ENCODE measurements around the gene CABP7.
A peak's percentile ranks its signal among the peaks of the same experiment; 100 is the strongest.

The CABP7 gene

DNA sequence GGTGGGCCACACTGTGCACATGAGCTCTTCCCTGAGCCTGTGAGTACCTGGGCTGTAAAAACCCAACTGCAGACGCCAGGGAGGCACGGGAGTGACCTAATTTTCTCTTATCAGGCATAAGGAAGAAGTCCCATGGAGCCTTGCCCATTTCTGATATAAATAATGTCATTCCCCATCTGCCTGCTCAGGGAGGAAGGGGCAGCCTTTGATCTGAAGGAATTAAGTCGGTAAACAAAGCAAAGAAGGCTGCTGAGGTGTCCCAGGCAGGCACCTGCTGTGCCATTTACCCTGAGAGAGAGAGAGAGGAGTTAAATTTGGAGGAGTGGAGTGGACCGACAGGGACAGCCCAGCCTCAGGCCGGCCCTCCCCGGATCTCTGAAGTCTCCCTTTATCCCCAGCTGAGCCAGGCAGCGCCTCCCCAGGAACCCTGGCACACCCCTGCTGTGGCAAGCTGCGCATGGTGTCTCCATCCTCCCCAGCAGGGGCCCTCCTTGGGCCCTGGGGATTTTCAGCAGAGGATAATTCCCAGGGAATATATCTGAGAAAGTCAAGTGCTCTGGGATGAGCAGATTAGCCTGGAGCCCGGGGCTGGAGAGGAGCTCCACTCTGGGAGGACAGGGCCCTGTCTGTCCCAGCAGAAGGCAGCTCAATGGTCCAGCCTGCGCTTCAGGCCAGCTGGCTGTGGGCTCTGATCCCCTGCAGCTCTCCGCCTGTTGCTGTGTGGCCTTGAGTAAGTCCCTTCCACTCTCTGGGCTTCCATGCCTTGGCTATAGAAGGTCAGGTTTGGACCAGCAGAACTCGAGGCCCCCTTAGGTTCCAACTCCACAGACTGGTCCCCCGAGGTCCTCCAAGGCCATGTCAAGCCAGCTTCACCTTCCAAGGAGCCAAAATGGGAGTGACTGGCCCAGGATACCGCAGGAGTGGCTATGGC lies 17.5 kb upstream of the CABP7 start:
- peak in 8 of 51 donors; percentile 9 to 40 (median 16) for DNase-seq

DNA sequence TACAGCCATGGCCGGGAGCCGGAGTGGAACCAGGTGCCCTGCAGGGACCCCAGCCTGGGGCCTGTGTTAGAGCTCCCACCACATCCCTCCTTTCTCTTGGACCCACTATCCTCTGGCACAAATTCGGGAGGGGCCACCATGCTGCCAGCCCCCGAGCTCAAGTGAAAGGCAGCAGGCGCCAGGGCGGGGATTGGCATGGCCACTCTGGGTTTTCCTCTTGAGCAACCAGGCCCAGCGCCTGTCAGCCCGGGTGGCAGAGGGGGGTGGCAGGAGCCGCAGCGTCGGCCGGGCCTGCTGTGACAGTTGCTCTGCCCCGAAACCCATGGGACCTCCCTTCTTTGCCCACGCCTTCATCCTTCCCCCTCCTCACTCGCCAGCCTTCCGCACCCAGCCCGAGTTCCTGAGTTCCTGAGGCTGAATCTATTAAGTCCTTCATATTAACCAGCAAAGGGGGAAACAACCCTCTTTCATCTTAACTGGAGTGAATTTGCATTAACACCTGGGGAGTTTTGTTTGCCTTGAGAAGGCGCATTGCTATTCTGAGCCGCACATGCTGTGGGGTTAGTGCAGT lies 16.8 kb upstream of the CABP7 start:
- peak in 30 of 51 donors; percentile 11 to 68 (median 41) for DNase-seq

GRCh38 chr22:29703569-29704195 lies 16.1 kb upstream of the CABP7 start:
- DNase-seq: no peak

DNA sequence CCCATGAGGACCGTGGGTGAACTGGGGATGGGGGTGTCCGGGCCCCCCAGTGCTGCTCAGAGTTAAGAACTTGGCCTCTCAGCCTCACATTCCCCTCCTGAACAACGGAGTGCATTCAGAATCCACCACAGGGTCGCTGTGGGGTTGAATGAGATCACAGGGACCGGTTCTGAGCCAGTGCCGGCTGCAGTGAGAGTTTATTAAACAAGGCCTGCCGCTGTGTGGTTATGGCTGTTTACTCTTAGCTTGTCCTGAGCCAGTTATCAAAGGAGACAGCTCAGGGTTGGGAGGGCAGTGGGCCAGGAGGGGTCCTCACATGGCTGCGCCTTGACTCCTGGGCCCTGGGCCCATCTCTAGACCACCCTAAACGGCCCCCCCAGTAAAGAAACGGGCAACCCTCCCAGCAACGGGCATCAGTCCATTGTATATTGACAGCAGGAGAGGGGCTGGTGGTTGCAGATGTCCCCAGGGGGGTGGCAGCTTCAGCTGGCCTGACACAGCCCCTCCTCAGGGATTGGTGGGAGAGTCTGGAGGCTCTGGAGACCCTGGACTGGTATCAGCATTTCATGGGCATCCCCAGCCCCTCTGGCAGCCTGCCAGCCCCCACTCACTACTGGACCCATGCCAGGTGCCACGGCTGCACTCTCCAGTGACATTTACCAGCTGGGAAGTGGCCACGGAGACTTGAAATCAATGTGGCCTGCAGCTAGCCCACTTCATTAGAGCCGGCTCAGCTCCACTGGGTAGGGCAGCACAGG lies 15.1 kb upstream of the CABP7 start:
- peak in 47 of 51 donors; percentile 22 to 95 (median 72) for DNase-seq

GRCh38 chr22:29705651-29706050 lies 14.2 kb upstream of the CABP7 start:
- DNase-seq: no peak

- DNase-seq: no peak
Measured at GRCh38 chr22:29706486-29706885, 13.3 kb upstream of the CABP7 start.

- no peak for DNase-seq
Measured at GRCh38 chr22:29707010-29707409, 12.8 kb upstream of the CABP7 start.

DNA sequence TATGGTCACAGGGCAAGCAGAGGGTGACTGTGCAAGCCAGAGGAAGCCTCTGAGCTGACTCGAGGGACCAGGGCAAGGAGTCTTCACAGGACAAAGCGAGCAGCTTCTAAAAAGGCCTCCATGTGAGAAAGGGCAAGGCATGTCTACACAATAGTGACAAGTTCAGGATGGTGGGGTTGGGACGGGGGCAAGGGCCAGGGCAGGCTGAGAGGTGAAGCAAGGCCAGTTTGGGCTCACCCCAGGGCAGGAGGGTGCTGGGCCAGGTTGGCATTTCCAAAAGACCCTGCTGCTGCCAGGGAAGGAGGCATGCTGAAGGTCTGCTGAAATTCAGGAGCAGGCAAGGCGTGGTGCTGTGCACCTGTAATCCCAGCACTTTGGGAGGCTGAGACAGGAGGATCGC lies 12.3 kb upstream of the CABP7 start:
- no peak for DNase-seq

DNA sequence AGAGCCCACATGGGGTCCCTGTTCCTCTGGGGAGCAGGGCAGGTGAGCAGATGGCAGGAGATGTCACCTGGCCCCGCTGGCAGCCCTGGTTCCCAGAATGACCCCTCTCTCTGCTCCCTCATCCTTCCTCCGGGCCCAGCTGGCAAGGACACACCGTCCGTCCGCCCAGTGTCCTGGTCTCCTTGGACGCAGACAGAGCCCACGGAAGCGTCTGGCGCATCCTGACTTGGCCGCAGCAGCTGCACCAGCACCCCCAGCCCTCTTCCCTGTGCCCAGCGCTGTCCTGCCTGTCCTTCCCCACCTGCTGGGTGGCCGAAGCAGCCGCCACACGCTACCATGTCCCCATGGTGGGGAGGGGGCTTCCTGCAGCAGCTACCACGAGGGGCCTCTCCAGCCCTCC lies 9.6 kb upstream of the CABP7 start:
- DNase-seq: no peak

- peak in 3 of 51 donors; percentile 13 to 20 (median 20) for DNase-seq
Measured at GRCh38 chr22:29710922-29711593, 8.7 kb upstream of the CABP7 start.

DNA sequence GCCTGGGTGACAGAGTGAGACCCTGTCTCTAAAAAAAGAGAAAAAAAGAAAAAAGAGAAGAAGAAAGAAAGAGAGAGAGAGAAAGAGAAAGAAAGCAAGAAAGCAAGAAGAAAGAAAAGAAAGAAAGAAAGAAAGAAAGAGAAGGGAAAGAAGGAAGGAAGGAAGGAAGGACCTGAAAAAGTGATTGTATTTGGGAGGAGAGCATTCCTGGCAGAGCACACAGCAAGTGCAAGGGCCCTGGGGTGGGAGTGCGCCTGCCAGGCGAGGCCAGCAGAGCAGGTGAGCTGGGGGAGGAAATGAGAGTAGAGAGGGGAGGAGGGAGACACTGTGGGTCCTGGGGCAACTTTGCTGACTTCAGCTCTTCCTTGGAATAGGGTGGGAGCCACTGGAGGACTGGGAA lies 7.7 kb upstream of the CABP7 start:
- no peak for DNase-seq

- no peak for DNase-seq
Measured at GRCh38 chr22:29713156-29713727, 6.6 kb upstream of the CABP7 start.

DNA sequence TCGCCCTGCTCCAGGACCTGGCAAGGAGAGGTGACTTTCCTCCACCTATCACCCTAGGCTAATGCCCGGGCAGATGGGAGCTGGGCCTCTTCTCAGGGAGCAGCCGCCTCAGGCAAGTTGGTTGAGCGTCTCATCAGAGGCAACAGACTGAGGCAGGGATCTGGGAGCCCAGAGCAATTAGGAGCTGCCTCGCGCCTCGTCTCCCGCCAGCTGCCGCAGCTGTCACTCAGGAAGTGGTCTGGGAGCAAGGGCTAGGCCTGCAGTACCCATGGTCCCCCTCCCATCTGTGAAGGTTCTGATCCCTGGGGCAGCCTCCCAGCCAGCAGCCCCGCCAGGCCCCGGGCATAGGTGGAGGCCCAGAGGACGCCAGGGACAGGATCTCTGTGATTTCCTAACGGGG lies 4.6 kb upstream of the CABP7 start:
- no peak for DNase-seq

DNA sequence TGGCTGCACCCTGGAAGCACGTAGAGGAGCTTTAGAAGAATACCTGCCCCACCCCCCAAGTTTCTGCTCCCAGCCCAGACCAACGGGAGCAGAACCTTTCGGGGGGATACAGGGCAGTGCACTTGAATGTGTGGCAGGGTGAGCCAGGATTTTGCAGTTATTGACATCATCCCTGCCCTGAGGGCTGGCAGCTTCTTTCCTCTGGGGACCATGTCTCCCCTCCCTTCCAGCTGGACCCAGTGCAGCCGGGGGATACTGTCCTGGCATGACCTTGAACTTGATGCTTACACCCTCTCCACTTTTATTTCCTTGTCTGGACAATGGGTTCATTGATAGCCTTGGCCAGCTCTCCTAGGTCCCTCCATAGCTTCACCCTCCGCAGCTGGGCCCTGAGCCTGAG lies 4.1 kb upstream of the CABP7 start:
- no peak for DNase-seq

DNA sequence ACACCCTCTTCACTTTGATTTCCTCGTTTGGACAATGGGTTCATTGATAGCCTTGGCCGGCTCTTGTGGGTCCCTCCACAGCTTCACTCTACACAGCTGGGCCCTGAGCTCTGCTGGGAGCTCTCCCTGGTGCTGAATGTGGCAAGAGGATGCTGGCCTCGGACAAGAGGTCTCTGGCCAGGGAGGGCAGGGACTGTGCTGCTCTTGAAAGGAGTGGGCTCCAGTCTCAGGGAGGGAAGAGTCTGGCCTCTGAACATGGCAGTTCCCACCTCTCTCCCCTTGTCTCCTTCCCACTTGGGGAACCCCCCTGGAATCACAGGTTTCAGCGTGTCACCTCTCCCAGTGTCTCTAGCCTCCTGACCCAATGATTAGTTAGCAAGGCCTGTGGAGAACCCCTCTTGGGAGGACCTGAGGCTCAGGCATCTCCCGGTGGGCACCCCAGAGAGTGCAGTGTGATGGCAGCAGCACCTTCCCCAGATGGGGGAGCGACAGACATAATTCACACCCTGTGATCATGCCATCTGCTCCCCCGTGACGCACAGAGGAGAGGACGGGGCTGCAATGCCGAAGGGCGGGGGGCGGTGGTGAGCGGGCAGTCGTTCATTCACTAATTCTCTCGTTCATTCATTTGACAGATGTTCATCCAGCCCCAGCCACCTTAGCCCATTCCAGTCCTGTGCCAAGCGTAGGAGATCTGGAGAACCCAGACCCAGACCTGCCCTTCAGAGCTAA lies 2.8 kb upstream of the CABP7 start:
- peak in 44 of 51 donors; percentile 6 to 88 (median 57) for DNase-seq

DNA sequence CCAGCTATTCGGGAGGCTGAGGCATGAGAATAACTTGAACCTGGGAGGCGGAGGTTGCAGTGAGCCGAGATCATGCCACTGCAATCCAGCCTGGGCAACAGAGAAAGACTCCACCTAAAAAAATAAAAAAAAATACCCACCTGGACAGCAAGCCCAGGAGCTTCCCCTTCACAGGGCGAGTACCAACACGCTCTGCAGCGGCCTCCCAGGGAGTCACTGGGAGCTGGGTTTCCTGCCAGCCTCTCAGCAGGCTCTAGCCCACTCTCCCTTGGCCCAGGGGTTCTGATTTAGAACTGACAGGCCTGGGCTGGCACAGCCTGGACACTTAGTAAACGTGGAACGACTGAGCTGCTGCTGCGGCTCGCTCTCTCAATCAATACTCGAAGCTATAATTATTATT lies 2.0 kb upstream of the CABP7 start:
- no peak for DNase-seq

DNA sequence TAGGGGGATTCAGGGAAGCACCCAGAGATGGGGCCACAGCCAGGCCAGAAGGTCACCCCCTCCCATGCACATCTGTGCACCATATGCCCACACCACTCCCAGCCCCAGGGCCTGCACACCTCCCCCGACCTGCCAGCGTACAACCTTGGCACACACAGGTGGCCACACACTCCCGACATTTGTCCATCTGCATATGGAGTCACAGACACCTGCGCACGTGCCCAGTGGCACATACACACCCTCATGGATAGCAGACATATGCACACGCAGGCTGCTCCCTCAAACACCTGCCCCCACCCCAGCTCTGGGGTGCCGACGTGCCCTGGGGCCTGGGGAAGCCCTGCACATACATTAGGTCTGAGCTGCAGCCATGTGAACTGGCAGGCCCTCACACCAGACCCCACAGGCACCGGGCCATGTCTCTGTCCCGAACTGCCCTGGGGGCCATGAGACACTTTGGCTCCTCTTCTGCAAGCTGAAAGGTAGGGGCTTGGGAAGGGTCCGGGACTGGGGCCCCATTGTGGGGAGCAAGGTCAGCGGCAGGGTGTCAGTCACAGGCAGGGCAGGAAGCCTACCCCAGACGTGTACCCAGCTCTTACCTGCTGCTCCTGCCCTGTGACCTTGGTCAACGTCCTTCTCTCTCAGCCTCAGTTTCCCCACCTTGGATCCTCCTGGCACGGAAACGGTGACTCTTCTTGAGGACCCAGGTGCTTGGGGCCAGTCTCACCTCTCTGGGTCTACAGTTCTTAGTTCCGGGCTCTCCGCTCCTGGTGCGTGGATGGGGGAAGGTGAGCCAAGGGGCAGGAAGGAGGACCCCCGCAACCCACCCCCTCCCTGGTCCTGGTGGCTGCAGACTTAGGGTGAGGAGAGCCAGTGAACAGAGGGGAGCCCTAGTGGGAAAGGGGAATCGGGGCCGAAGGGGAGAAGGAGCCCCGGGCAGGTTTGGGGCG lies 579 bp upstream of the CABP7 start:
- no peak for DNase-seq

GRCh38 chr22:29720811-29721323 lies 1.1 kb downstream of the CABP7 start:
- DNase-seq: no peak

GRCh38 chr22:29722151-29722550 lies 2.3 kb downstream of the CABP7 start:
- no peak for DNase-seq

Data from hypothalamus (tissue), 51 donors.